ENCODE data around the gene STK11.

The STK11 gene

GRCh38 chr19:1228161-1228957 is 22.8 kb downstream of the STK11 start:
- H3K4me3 ChIP-seq (ENCODE audit: low read depth, low read length) = no peak overlapping the region
- no peak for DNase-seq (ENCODE audit: low read depth)
- no peak for TF ChIP-seq CTCF (conservative IDR thresholded peaks at IDR 0.05; ENCODE audit: low read depth, low read length)

GRCh38 chr19:1229056-1229923 is 23.7 kb downstream of the STK11 start:
- TF ChIP-seq CTCF (conservative IDR thresholded peaks at IDR 0.05; ENCODE audit: low read depth, low read length) = no peak
- no peak overlapping the region for H3K4me3 ChIP-seq (ENCODE audit: low read depth, low read length)
- DNase-seq (ENCODE audit: low read depth) = no peak

GRCh38 chr19:1229924-1230782 is 24.6 kb downstream of the STK11 start:
- no peak for DNase-seq (ENCODE audit: low read depth)
- no peak overlapping the region for H3K4me3 ChIP-seq (ENCODE audit: low read depth, low read length)
- no peak for TF ChIP-seq CTCF (conservative IDR thresholded peaks at IDR 0.05; ENCODE audit: low read depth, low read length)

GRCh38 chr19:1230783-1231489 is 25.4 kb downstream of the STK11 start:
- TF ChIP-seq CTCF (conservative IDR thresholded peaks at IDR 0.05; ENCODE audit: low read depth, low read length) = no peak
- no peak for DNase-seq (ENCODE audit: low read depth)
- no peak overlapping the region for H3K4me3 ChIP-seq (ENCODE audit: low read depth, low read length)

- H3K4me3 ChIP-seq (ENCODE audit: low read depth, low read length) = no peak overlapping the region
- TF ChIP-seq CTCF (conservative IDR thresholded peaks at IDR 0.05; ENCODE audit: low read depth, low read length) = no peak
- no peak for DNase-seq (ENCODE audit: low read depth)
Observed at GRCh38 chr19:1231729-1232637, 26.4 kb downstream of the STK11 start.
